ENCODE data around the gene LGALS9.

DNA sequence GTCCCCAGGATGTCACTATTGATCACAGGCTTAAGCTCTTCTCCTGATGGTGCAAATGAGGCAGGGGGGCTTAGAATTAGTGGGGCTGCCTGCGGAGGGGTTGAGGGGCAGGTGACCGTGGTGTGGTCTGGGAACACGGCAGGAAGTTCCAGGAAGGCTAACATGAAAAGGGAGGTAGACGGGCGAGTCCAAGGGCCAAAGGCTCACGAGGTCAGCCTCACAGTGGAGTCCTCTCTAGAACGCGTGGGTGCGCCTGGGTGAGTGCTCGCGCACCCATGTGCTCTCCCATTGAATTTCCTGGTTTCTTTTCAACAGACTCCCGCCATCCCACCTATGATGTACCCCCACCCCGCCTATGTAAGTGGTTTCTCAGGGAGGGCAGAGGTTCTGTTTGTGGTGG lies 15.2 kb downstream of the LGALS9 start:
- no peak for TF ChIP-seq EZH2 (IDR thresholded peaks at IDR 0.05; ENCODE audit: borderline replicate concordance, low read depth, low read length, severe bottlenecking)
- TF ChIP-seq, protein P1, sequence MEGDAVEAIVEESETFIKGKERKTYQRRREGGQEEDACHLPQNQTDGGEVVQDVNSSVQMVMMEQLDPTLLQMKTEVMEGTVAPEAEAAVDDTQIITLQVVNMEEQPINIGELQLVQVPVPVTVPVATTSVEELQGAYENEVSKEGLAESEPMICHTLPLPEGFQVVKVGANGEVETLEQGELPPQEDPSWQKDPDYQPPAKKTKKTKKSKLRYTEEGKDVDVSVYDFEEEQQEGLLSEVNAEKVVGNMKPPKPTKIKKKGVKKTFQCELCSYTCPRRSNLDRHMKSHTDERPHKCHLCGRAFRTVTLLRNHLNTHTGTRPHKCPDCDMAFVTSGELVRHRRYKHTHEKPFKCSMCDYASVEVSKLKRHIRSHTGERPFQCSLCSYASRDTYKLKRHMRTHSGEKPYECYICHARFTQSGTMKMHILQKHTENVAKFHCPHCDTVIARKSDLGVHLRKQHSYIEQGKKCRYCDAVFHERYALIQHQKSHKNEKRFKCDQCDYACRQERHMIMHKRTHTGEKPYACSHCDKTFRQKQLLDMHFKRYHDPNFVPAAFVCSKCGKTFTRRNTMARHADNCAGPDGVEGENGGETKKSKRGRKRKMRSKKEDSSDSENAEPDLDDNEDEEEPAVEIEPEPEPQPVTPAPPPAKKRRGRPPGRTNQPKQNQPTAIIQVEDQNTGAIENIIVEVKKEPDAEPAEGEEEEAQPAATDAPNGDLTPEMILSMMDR (IDR thresholded peaks at IDR 0.05; ENCODE audit: borderline replicate concordance, extremely low read depth, low read length, poor library complexity, severe bottlenecking), result no peak
